Measurements from ENCODE around the gene TSHZ2.

DNA sequence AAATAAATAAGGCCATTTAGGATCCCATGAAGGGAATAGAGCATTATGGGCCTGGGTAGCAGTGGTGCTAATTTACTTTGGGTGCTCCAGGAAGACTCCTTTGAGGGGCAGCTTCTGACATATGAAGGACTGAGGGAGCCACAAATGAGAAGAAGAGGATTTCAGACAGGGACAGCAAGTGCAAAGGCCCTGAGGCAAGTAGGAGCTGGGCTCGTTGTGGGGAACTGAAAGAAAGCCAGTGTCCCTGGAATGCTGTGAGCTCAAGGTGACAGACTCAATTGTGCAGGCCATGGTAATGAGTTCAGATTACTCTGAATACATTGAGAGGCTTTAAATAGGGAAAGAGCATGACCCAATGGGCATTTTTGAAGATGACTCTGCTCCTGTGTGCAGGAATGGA lies 307.6 kb downstream of the TSHZ2 start:
- TF ChIP-seq, protein P1, sequence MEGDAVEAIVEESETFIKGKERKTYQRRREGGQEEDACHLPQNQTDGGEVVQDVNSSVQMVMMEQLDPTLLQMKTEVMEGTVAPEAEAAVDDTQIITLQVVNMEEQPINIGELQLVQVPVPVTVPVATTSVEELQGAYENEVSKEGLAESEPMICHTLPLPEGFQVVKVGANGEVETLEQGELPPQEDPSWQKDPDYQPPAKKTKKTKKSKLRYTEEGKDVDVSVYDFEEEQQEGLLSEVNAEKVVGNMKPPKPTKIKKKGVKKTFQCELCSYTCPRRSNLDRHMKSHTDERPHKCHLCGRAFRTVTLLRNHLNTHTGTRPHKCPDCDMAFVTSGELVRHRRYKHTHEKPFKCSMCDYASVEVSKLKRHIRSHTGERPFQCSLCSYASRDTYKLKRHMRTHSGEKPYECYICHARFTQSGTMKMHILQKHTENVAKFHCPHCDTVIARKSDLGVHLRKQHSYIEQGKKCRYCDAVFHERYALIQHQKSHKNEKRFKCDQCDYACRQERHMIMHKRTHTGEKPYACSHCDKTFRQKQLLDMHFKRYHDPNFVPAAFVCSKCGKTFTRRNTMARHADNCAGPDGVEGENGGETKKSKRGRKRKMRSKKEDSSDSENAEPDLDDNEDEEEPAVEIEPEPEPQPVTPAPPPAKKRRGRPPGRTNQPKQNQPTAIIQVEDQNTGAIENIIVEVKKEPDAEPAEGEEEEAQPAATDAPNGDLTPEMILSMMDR (IDR thresholded peaks at IDR 0.05), result no peak
- no peak for TF ChIP-seq EZH2 (IDR thresholded peaks at IDR 0.05; ENCODE audit: borderline replicate concordance, insufficient read depth, low read depth, low read length, poor library complexity, severe bottlenecking)
